H9 (cell line): ENCODE results near the gene LYPD6. TPM values are rescaled to one million over a fixed set of nuclear protein-coding genes. Genes with fewer than 3 reads are reported as not detected.

Source experiments
- DNase-seq: peaks from one replicate; pipeline ENCODE4 v3.0.0-alpha.2; 2017
- H2AFZ ChIP-seq: one replicate; pipeline ENCODE4 v1.6.1; 2013; ENCODE audit warnings: mild to moderate bottlenecking, low read length, control low read depth, moderate library complexity
- H2AK5ac ChIP-seq: 2 replicates; pipeline ENCODE4 v1.6.1; 2013; ENCODE audit warnings: low read length, control low read depth, mixed read lengths; ENCODE audit not compliant: insufficient read length
- H2BK120ac ChIP-seq: one replicate; pipeline ENCODE4 v1.6.1; 2013; ENCODE audit warnings: low read depth, mild to moderate bottlenecking, low read length, control low read depth, inconsistent platforms; ENCODE audit not compliant: poor library complexity, severe bottlenecking
- H2BK12ac ChIP-seq: 2 replicates; pipeline ENCODE4 v1.6.1; 2013; ENCODE audit warnings: low read length, control low read depth, mixed read lengths, low read depth; ENCODE audit not compliant: insufficient read length
- H2BK15ac ChIP-seq: 2 replicates; pipeline ENCODE4 v1.6.1; 2013; ENCODE audit warnings: low read depth, low read length, control low read depth
- H2BK20ac ChIP-seq: one replicate; pipeline ENCODE4 v1.6.1; 2013; ENCODE audit warnings: low read depth, mild to moderate bottlenecking, low read length, control low read depth, inconsistent platforms; ENCODE audit not compliant: poor library complexity, severe bottlenecking
- H2BK5ac ChIP-seq: 2 replicates; pipeline ENCODE4 v1.6.1; 2013; ENCODE audit warnings: low read length, control low read depth, mixed read lengths; ENCODE audit not compliant: insufficient read length
- H3K14ac ChIP-seq: 2 replicates; pipeline ENCODE4 v1.6.1; 2013; ENCODE audit warnings: low read length, control low read depth; ENCODE audit not compliant: insufficient read depth
- H3K18ac ChIP-seq: 2 replicates; pipeline ENCODE4 v1.6.1; 2013; ENCODE audit warnings: low read depth, mild to moderate bottlenecking, mixed read lengths, low read length, control low read depth; ENCODE audit not compliant: insufficient read length
- H3K23ac ChIP-seq: 2 replicates; pipeline ENCODE4 v1.6.1; 2013; ENCODE audit warnings: low read length, control low read depth, mixed read lengths, low read depth; ENCODE audit not compliant: insufficient read length
- H3K23me2 ChIP-seq: 2 replicates; pipeline ENCODE4 v1.6.1; 2013; ENCODE audit warnings: low read depth, mild to moderate bottlenecking, mixed read lengths, low read length, control low read depth; ENCODE audit not compliant: insufficient read length, poor library complexity, severe bottlenecking
- H3K27ac ChIP-seq: 2 replicates; pipeline ENCODE4 v1.5.1; 2013; ENCODE audit warnings: low read length, control low read depth, mixed read lengths, low read depth; ENCODE audit not compliant: insufficient read length
- H3K27me3 ChIP-seq: 2 replicates; pipeline ENCODE4 v1.6.1; 2013; ENCODE audit warnings: low read length, control low read depth, inconsistent platforms; ENCODE audit not compliant: insufficient read depth
- H3K4ac ChIP-seq: 2 replicates; pipeline ENCODE4 v1.6.1; 2013; ENCODE audit warnings: low read depth, mild to moderate bottlenecking, control low read depth, inconsistent platforms, low read length, moderate library complexity
- H3K4me1 ChIP-seq: 2 replicates; pipeline ENCODE4 v1.6.1; 2013; ENCODE audit warnings: low read length, control low read depth, inconsistent platforms; ENCODE audit not compliant: insufficient read depth
- H3K4me2 ChIP-seq: 2 replicates; pipeline ENCODE4 v1.6.1; 2013; ENCODE audit warnings: low read length, control low read depth, mixed read lengths; ENCODE audit not compliant: insufficient read length, insufficient read depth
- H3K56ac ChIP-seq: 2 replicates; pipeline ENCODE4 v1.6.1; 2013; ENCODE audit warnings: low read depth, mild to moderate bottlenecking, mixed read lengths, low read length, control low read depth; ENCODE audit not compliant: insufficient read length
- H3K79me1 ChIP-seq: 2 replicates; pipeline ENCODE4 v1.6.1; 2013; ENCODE audit warnings: low read depth, mild to moderate bottlenecking, moderate library complexity, low read length, control low read depth, inconsistent platforms; ENCODE audit not compliant: insufficient read depth, poor library complexity, severe bottlenecking
- H3K79me2 ChIP-seq: 2 replicates; pipeline ENCODE4 v1.6.1; 2013; ENCODE audit warnings: low read length, control low read depth, inconsistent platforms; ENCODE audit not compliant: insufficient read depth
- H3K9ac ChIP-seq: 2 replicates; pipeline ENCODE4 v1.6.1; 2013; ENCODE audit warnings: low read length, control low read depth, mixed read lengths; ENCODE audit not compliant: insufficient read length; ENCODE audit errors: extremely low read depth
- H3K9me3 ChIP-seq: one replicate; pipeline ENCODE4 v1.6.1; 2013; ENCODE audit warnings: low read depth, low read length, inconsistent platforms; ENCODE audit not compliant: control insufficient read depth
- H3T11ph ChIP-seq: one replicate; pipeline ENCODE4 v1.6.1; 2013; ENCODE audit warnings: mild to moderate bottlenecking, low read length, control low read depth, inconsistent platforms
- H4K20me1 ChIP-seq: one replicate; pipeline ENCODE4 v1.6.1; 2013; ENCODE audit not compliant: control insufficient read depth, insufficient read length, insufficient read depth
- H4K5ac ChIP-seq: 2 replicates; pipeline ENCODE4 v1.6.1; 2013; ENCODE audit warnings: low read depth, mild to moderate bottlenecking, mixed read lengths, low read length, control low read depth; ENCODE audit not compliant: insufficient read length
- H4K8ac ChIP-seq: replicated peaks from 2 replicates; pipeline ENCODE4 v1.6.1; 2013; ENCODE audit warnings: low read length, control low read depth, mixed read lengths, low read depth; ENCODE audit not compliant: insufficient read length
- H4K91ac ChIP-seq: 2 replicates; pipeline ENCODE4 v1.6.1; 2013; ENCODE audit warnings: low read depth, mild to moderate bottlenecking, moderate library complexity, mixed read lengths, low read length, control low read depth; ENCODE audit not compliant: insufficient read length
- H3K27ac Mint-ChIP-seq, 3 experiments: 2 replicates in 2 of 3; 3 replicates in 1 of 3; pipeline ENCODE4 v1.8.0; 2020 to 2021; ENCODE audit warnings: mixed read lengths in 3 of 3, mild to moderate bottlenecking in 1 of 3, moderate library complexity in 1 of 3
- H3K27me3 Mint-ChIP-seq: 2 replicates; pipeline ENCODE4 v1.8.0; 2021; ENCODE audit warnings: low read depth, mild to moderate bottlenecking, moderate library complexity, mixed read lengths
- H3K36me3 Mint-ChIP-seq, 3 experiments: 2 replicates in 2 of 3; 3 replicates in 1 of 3; pipeline ENCODE4 v1.8.0; 2020 to 2021; ENCODE audit warnings: low read depth in 3 of 3, mixed read lengths in 3 of 3; ENCODE audit not compliant: insufficient read depth in 1 of 3
- H3K4me1 Mint-ChIP-seq, 2 experiments: 2 replicates each; pipeline ENCODE4 v1.8.0; 2020; ENCODE audit warnings: mixed read lengths in 2 of 2
- H3K4me3 Mint-ChIP-seq, 2 experiments: 2 replicates in 1 of 2; 3 replicates in 1 of 2; pipeline ENCODE4 v1.8.0; 2020 to 2021; ENCODE audit warnings: mild to moderate bottlenecking in 2 of 2, mixed read lengths in 2 of 2, moderate library complexity in 1 of 2
- H3K9me3 Mint-ChIP-seq, 2 experiments: 2 replicates in 1 of 2; 3 replicates in 1 of 2; pipeline ENCODE4 v1.8.0; 2020; ENCODE audit warnings: mild to moderate bottlenecking in 2 of 2, mixed read lengths in 2 of 2, moderate library complexity in 1 of 2
- CTCF ChIP-seq: fragments of 200-600 bp; sonication (generic); conservative IDR thresholded peaks from 3 replicates; pipeline ENCODE4 v1.8.0; 2021; ENCODE audit warnings: antibody characterized with exemption, mild to moderate bottlenecking
- WGBS: extraction: QIAGEN DNeasy Blood & Tissue Kit; methylation state at CpG from one replicate; pipeline ENCODE4 v1.1.7; 2013; ENCODE audit warnings: missing lambda C conversion rate, low lambda C conversion rate, mixed read lengths; ENCODE audit not compliant: insufficient read length; ENCODE audit errors: extremely low coverage; 5-methylcytosine and 5-hydroxymethylcytosine counted together
- total RNA-seq: library from RNA; stranded (reverse); gene quantifications from 2 replicates; pipeline ENCODE4 v1.2.1, GENCODE V29; 2021

The LYPD6 gene
- total RNA-seq, 1 experiment from 2014 or later = 3.0 TPM

GRCh38 chr2:149334156-149334555, 3.8 kb downstream of the LYPD6 start:
- Histone ChIP-seq H2BK5ac (no peak overlapping the region), H3K4ac (no peak overlapping the region), H2AFZ (no peak overlapping the region), H3K79me2 (no peaks in the 10 kb centered on the region), H3K4me1 (no peaks in the 10 kb centered on the region), H4K91ac (no peak overlapping the region), H4K8ac (no peak overlapping the region), H2BK120ac (no peak overlapping the region), H2BK12ac (no peak overlapping the region), H2BK15ac (no peak overlapping the region), H3K4me2 (no peak overlapping the region), H2BK20ac (no peak overlapping the region), H3K23me2 (peaks cover 16% of the 10 kb centered on the region), H3K9ac (no peak overlapping the region), H3K27me3 (no peaks in the 10 kb centered on the region), H3K18ac (no peak overlapping the region), H3K79me1 (peaks cover 3% of the 10 kb centered on the region), H3T11ph (no peak overlapping the region), H3K56ac (no peak overlapping the region), H3K27ac (no peak overlapping the region), H2AK5ac (no peak overlapping the region), H3K14ac (no peak overlapping the region), H4K20me1 (no peaks in the 10 kb centered on the region), H4K5ac (no peak overlapping the region), H3K23ac (no peak overlapping the region), H3K9me3 (no peaks in the 10 kb centered on the region)
- H3K9me3 Mint-ChIP-seq = peaks cover 0 to 5% of the 10 kb centered on the region in 2 experiments; a peak in 2 of 5 replicates
- WGBS = no CpG with 5 or more reads among the region's 2 CpGs
- no peak overlapping the region for H3K27ac Mint-ChIP-seq
- no peak overlapping the region for H3K4me3 Mint-ChIP-seq
- H3K36me3 Mint-ChIP-seq = peaks cover 0 to 14% (median 7%) of the 10 kb centered on the region in 3 experiments; a peak in 4 of 7 replicates
- DNase-seq = no peak
- TF ChIP-seq CTCF = no peak
- peaks cover 16% of the 10 kb centered on the region for H3K27me3 Mint-ChIP-seq
- peaks cover 11 to 17% of the 10 kb centered on the region in 2 experiments for H3K4me1 Mint-ChIP-seq
